Measurements from ENCODE around the gene SLC6A19. TPM values are rescaled to one million over a fixed set of nuclear protein-coding genes. Genes with fewer than 3 reads are reported as not detected.

The SLC6A19 gene
- polyA plus RNA-seq, 1 of the 3 experiments (the other 2 are of a cell fraction): not detected

DNA sequence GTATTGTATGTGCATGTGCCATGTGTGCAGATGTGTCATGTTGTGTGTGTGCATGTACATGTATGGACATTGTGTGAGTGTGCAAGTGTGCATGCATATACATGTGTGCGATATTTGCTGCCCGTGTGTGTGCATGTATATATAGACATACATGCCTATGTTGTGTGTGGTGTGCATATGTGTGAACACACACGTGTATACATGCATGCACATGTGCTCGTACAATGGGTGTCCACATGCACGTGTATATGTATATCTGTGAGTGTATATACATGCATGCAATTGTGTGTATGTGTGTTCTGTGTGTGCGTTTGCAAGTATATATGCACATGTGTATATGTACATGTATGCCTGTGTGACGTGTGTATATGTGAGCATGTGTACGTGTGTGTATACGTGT, 20.8 kb downstream of the SLC6A19 start:
- no peaks in the 10 kb centered on the region for H3K4me1 ChIP-seq (ENCODE audit: control insufficient read depth in 1 of 2, insufficient read depth in 2 of 2, low read depth in 1 of 2, low read length in 1 of 2)
- no peak overlapping the region for H2AFZ ChIP-seq (ENCODE audit: low read depth)
- no peaks in the 10 kb centered on the region for H3K9me3 ChIP-seq
- TF ChIP-seq SIN3A (IDR thresholded peaks at IDR 0.05; ENCODE audit: borderline replicate concordance, low read depth, low read length) (no peak), RFX5 (IDR thresholded peaks at IDR 0.05; ENCODE audit: low read length) (no peak), RCOR1 (IDR thresholded peaks at IDR 0.05; ENCODE audit: low read length) (no peak), GABPA (IDR thresholded peaks at IDR 0.05; ENCODE audit: low read depth) (no peak), NRF1 (IDR thresholded peaks at IDR 0.05; ENCODE audit: low read depth, low read length) (no peak), USF2 (IDR thresholded peaks at IDR 0.05; ENCODE audit: borderline replicate concordance, low read depth, low read length) (no peak), YY1 (IDR thresholded peaks at IDR 0.05; ENCODE audit: low read depth) (no peak), GATA2 (CRISPR knock-in tag; IDR thresholded peaks at IDR 0.05) (no peak), JUND (IDR thresholded peaks at IDR 0.05) (no peak), POLR2AphosphoS5 (IDR thresholded peaks at IDR 0.05; ENCODE audit: low read depth, low read length) (no peak), FOSL2 (IDR thresholded peaks at IDR 0.05; ENCODE audit: borderline replicate concordance, low read depth) (no peak)
- H3F3A ChIP-seq (replicated peaks; ENCODE audit: insufficient read depth): peaks cover 6% of the 10 kb centered on the region
- H3K4me3 ChIP-seq (ENCODE audit: low read depth in 2 of 2, low read length in 1 of 2): no peak overlapping the region
- H3K79me2 ChIP-seq (ENCODE audit: insufficient read depth): no peaks in the 10 kb centered on the region
- ChIA-PET CTCF (no interaction called here), POLR2A (no interaction called here)
- no peaks in the 10 kb centered on the region; the same call in 1 of the 2 replicates for H3K27me3 ChIP-seq (ENCODE audit: insufficient read depth)
- 47% methylated on average over 9 of the region's 9 CpGs for WGBS (ENCODE audit: low lambda C conversion rate)
- H3K27ac ChIP-seq (ENCODE audit: low read depth in 2 of 2, low read length in 1 of 2): no peak overlapping the region
- no peaks in the 10 kb centered on the region for H4K20me1 ChIP-seq (ENCODE audit: insufficient read depth)
- no peaks in the 10 kb centered on the region for H3K36me3 ChIP-seq (replicated peaks in 1 of 2; ENCODE audit: control insufficient read depth in 1 of 2, insufficient read depth in 2 of 2, low read length in 1 of 2)
- no peak overlapping the region for H3K9ac ChIP-seq
- no peaks in the 10 kb centered on the region for H3K9me2 ChIP-seq
- no peak overlapping the region for H3K4me2 ChIP-seq
- no peak for DNase-seq

- H3K9me2 ChIP-seq: no peaks in the 10 kb centered on the region
- H3K4me2 ChIP-seq: no peak overlapping the region
- no peaks in the 10 kb centered on the region for H3K9me3 ChIP-seq
- H4K20me1 ChIP-seq (ENCODE audit: insufficient read depth): no peaks in the 10 kb centered on the region
- no peaks in the 10 kb centered on the region for H3K36me3 ChIP-seq (replicated peaks in 1 of 2; ENCODE audit: control insufficient read depth in 1 of 2, insufficient read depth in 2 of 2, low read length in 1 of 2)
- ChIA-PET CTCF (no interaction called here), POLR2A (no interaction called here)
- H3K4me1 ChIP-seq (ENCODE audit: control insufficient read depth in 1 of 2, insufficient read depth in 2 of 2, low read depth in 1 of 2, low read length in 1 of 2): no peaks in the 10 kb centered on the region
- no peak overlapping the region for H3K4me3 ChIP-seq (ENCODE audit: low read depth in 2 of 2, low read length in 1 of 2)
- H3F3A ChIP-seq (replicated peaks; ENCODE audit: insufficient read depth): peaks cover 6% of the 10 kb centered on the region
- H3K79me2 ChIP-seq (ENCODE audit: insufficient read depth): no peaks in the 10 kb centered on the region
- 67% methylated on average over 16 of the region's 27 CpGs for WGBS (ENCODE audit: low lambda C conversion rate)
- H2AFZ ChIP-seq (ENCODE audit: low read depth): no peak overlapping the region
- H3K9ac ChIP-seq: no peak overlapping the region
- H3K27ac ChIP-seq (ENCODE audit: low read depth in 2 of 2, low read length in 1 of 2): no peak overlapping the region
- DNase-seq: no peak
- H3K27me3 ChIP-seq (ENCODE audit: insufficient read depth): no peaks in the 10 kb centered on the region; the same call in 1 of the 2 replicates
- TF ChIP-seq, protein P1, sequence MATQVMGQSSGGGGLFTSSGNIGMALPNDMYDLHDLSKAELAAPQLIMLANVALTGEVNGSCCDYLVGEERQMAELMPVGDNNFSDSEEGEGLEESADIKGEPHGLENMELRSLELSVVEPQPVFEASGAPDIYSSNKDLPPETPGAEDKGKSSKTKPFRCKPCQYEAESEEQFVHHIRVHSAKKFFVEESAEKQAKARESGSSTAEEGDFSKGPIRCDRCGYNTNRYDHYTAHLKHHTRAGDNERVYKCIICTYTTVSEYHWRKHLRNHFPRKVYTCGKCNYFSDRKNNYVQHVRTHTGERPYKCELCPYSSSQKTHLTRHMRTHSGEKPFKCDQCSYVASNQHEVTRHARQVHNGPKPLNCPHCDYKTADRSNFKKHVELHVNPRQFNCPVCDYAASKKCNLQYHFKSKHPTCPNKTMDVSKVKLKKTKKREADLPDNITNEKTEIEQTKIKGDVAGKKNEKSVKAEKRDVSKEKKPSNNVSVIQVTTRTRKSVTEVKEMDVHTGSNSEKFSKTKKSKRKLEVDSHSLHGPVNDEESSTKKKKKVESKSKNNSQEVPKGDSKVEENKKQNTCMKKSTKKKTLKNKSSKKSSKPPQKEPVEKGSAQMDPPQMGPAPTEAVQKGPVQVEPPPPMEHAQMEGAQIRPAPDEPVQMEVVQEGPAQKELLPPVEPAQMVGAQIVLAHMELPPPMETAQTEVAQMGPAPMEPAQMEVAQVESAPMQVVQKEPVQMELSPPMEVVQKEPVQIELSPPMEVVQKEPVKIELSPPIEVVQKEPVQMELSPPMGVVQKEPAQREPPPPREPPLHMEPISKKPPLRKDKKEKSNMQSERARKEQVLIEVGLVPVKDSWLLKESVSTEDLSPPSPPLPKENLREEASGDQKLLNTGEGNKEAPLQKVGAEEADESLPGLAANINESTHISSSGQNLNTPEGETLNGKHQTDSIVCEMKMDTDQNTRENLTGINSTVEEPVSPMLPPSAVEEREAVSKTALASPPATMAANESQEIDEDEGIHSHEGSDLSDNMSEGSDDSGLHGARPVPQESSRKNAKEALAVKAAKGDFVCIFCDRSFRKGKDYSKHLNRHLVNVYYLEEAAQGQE (IDR thresholded peaks at IDR 0.05; ENCODE audit: low read depth, low read length): no peak
- TF ChIP-seq CHD2 (IDR thresholded peaks at IDR 0.05; ENCODE audit: low read length, partially characterized antibody) (no peak), GATA2 (CRISPR knock-in tag; IDR thresholded peaks at IDR 0.05) (no peak), MAX (IDR thresholded peaks at IDR 0.05; ENCODE audit: low read depth) (no peak), RAD21 (IDR thresholded peaks at IDR 0.05; ENCODE audit: low read length) (no peak), FOSL2 (IDR thresholded peaks at IDR 0.05; ENCODE audit: borderline replicate concordance, low read depth) (no peak), USF2 (IDR thresholded peaks at IDR 0.05; ENCODE audit: borderline replicate concordance, low read depth, low read length) (no peak)
- TF ChIP-seq, protein P2, sequence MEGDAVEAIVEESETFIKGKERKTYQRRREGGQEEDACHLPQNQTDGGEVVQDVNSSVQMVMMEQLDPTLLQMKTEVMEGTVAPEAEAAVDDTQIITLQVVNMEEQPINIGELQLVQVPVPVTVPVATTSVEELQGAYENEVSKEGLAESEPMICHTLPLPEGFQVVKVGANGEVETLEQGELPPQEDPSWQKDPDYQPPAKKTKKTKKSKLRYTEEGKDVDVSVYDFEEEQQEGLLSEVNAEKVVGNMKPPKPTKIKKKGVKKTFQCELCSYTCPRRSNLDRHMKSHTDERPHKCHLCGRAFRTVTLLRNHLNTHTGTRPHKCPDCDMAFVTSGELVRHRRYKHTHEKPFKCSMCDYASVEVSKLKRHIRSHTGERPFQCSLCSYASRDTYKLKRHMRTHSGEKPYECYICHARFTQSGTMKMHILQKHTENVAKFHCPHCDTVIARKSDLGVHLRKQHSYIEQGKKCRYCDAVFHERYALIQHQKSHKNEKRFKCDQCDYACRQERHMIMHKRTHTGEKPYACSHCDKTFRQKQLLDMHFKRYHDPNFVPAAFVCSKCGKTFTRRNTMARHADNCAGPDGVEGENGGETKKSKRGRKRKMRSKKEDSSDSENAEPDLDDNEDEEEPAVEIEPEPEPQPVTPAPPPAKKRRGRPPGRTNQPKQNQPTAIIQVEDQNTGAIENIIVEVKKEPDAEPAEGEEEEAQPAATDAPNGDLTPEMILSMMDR (IDR thresholded peaks at IDR 0.05): no peak
- TF ChIP-seq, protein P3, sequence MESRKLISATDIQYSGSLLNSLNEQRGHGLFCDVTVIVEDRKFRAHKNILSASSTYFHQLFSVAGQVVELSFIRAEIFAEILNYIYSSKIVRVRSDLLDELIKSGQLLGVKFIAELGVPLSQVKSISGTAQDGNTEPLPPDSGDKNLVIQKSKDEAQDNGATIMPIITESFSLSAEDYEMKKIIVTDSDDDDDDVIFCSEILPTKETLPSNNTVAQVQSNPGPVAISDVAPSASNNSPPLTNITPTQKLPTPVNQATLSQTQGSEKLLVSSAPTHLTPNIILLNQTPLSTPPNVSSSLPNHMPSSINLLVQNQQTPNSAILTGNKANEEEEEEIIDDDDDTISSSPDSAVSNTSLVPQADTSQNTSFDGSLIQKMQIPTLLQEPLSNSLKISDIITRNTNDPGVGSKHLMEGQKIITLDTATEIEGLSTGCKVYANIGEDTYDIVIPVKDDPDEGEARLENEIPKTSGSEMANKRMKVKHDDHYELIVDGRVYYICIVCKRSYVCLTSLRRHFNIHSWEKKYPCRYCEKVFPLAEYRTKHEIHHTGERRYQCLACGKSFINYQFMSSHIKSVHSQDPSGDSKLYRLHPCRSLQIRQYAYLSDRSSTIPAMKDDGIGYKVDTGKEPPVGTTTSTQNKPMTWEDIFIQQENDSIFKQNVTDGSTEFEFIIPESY (IDR thresholded peaks at IDR 0.05; ENCODE audit: borderline replicate concordance, low read depth): no peak
Observed at GRCh38 chr5:1222621-1223277, 21.4 kb downstream of the SLC6A19 start.

All from SK-N-SH (cell line).